Measurements from ENCODE around the gene MRPS34.
"Not testable (repeated sequence)": the region's sequence is repeated elsewhere in the genome, so short reads cannot be mapped to it uniquely, and the experiment has no call there.

Gene MRPS34

DNA sequence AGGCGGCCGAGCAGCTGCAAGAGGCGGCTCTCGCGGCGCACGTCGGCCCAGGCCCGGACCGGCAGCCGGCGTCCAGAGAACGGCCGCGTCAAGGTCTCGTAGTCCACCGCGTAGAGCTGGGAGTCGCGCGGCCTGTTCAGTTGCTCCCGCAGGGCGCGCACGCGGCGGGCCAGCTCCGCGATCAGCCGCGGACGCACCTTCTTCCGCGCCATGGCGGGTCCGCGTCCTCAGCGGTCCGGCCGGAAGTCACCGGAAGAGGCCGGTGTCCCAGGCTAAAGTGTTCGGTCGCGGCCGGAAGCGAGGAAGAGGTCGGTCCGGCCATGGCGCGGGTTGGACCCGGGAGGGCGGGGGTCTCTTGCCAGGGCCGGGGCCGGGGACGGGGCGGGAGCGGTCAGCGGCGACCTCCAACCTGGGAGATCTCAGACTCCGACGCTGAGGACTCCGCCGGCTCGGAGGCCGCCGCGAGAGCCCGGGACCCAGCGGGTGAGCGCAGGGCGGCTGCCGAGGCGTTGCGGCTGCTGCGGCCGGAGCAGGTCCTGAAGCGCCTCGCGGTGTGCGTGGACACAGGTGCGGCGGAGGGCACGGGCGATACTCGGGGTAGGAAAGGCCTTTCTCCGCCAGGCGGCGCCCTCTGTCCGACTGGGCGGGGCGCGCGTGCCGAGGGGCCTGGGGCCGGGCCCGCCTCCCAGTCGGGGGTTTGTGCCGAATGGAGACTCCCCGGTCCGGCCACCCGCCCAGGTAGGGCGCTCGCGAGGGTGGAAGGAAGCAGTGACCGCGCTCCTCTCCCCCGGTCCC lies at the start of gene MRPS34:
MRPS34 (minus strand) TSS at position 227 of the 795 bp plus-strand sequence; CDS start at position 212, 15 bp downstream.
- DNase-seq (ENCODE audit: low spot score) = peak; percentile 80

DNA sequence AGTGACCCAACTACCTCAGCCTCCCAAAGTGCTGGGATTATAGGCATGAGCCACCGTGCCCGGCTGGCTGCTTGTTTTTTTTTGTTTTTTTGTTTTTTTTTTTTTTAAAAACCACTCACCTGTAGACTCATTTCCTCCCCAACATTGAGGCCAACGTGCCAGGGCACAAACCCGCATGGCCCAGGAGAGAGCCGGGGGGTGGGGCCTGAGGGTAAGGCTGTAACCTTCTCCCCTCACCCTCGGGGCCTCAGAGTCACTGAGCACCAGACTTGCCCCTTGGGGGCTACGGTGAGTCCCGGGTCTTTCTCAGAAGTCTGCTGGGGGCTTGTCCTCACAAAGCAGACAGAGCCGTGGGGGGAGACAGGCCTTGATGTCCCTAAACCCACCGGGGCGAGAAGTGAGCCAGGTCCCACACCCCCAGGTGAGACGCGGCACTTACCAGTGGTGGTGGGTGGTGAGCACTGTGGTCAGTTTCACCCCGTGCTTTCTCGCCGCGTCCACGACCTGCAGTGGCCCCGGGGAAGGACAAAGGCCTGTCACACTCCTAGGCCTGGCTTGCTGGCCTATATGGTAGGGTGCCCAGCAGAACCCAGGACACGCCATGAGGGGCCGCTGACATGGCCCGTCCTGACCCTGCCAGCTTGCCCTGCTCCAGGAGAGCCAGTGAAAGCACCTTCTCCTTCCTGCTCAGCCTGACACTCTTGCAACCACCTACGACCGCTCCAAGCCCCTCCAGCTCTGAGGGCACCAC lies 49.1 kb upstream of the MRPS34 start:
- no peak for DNase-seq (ENCODE audit: low spot score)

- DNase-seq (ENCODE audit: low spot score) = no peak
These were observed 48.0 kb upstream of the MRPS34 start for GRCh38 chr16:1820946-1821290.

- no peak for DNase-seq (ENCODE audit: low spot score)
These were observed 47.4 kb upstream of the MRPS34 start for GRCh38 chr16:1820096-1820945.

DNA sequence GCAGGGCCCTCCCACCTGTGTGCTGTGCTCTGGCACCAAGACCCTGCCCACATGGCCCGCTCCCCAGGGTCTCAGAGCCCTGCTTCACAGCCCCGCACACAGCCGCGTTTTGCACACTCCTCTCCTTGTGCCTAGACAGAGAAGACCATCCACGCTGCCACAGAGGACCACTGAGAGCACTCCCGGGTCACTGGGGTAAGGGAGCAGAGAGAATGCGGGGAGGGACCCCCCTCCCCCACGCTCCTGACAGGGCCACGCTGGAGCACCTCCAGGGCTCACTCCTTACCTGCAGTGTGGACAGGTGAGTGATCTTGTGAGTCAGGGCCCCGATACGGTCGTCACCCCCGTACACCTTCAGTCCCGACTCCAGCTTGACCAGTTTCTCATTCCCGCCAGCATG lies 46.7 kb upstream of the MRPS34 start:
- no peak for DNase-seq (ENCODE audit: low spot score)

DNA sequence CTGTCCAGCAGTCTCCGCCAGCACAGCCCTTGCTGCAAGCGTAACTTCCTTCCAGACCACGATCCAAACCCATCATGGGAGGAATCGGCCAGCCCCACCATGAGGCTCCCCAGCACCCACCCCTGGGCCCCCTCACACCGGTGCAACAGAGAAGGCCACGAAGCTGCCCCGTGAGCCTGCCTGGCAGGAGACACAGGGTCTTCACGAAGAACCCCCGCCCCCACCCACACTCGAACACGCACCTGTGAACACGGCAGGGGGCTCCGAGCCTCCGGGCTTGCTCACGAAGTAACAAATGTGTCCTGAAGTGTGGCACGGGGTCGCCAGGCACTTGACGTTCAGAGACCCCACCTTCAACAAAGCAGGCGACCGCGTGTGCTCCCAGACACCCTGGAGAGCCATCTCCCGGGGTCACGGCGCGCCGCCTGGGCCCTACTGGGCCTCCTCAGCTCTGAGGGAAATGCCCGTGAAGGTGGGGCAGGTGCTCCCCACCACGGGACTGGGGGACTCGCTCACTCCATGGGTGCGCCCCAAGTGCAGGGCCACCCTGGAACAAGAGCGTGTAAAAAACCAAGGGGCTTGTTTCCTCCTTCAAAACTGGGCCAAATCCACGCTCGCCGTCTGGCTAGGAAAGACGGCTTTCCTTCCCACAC lies 46.1 kb upstream of the MRPS34 start:
- DNase-seq (ENCODE audit: low spot score) = no peak

GRCh38 chr16:1818204-1818872 lies 45.4 kb upstream of the MRPS34 start:
- no peak for DNase-seq (ENCODE audit: low spot score)

- no peak for DNase-seq (ENCODE audit: low spot score)
These were observed 44.8 kb upstream of the MRPS34 start for GRCh38 chr16:1817716-1818115.

GRCh38 chr16:1817276-1817589 lies 44.3 kb upstream of the MRPS34 start:
- DNase-seq (ENCODE audit: low spot score) = no peak

- no peak for DNase-seq (ENCODE audit: low spot score)
These were observed 43.7 kb upstream of the MRPS34 start for GRCh38 chr16:1816396-1817275.

DNA sequence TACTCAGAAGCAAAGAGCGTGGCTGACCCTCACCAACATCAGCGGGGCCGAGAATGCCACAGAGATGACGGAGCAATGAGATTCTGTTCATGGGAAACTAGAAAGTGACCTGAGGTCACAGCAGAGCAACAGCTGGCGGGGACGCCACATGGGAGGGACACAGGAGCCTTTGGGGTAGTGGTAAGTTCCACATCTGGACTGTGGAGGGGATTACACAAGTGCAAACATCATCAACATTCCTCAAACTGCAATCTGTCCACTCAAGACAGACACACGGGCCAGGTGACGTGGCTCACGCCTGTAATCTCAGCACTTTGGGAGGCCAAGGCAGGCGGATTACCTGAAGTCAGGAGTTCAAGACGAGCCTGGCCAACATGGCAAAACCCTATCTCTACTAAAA lies 42.5 kb upstream of the MRPS34 start:
- DNase-seq (ENCODE audit: low spot score) = no peak

DNA sequence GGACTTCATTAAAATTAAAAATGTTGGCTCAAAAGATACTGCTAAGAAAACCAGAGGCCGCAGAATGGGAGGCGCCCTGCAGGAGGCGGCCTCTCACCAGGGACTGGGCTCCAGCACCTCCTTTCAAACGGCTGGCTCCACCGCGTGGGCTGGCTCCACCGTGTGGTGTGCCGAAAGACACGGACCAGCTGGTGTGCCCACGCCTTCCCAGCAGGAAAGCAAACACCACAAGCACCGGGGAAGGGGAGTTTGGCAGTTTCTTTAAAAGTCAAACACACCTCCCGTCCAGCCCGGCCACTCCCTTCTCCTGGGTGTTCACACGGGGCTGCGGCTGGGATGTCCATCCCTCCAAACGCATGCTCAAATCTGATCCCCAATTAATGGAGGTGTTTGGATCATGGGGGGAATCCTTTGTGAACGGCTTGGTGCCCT lies 39.8 kb upstream of the MRPS34 start:
- peak; percentile 74 for DNase-seq (ENCODE audit: low spot score)

DNA sequence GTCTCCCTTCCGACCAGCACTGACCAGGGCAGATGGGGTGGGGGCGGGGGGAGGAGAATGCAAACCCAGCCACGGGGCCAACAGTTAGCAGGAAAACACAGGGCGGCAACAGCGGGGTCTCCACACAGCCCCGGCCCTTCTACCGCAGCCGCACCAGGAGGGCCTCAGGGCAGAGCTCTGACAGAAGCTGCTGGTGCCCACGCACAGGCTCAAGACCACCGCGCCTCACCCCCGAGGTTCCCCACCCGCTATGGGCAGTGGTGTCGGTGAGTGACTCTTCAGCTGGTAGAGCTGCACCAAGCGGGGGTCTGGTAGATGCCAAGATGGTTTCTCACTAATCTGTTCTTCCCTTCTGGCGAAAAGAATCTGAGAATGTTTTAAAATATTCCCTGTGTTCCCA lies 37.6 kb upstream of the MRPS34 start:
- DNase-seq (ENCODE audit: low spot score) = no peak

GRCh38 chr16:1810106-1810505 lies 37.2 kb upstream of the MRPS34 start:
- DNase-seq (ENCODE audit: low spot score) = no peak

DNA sequence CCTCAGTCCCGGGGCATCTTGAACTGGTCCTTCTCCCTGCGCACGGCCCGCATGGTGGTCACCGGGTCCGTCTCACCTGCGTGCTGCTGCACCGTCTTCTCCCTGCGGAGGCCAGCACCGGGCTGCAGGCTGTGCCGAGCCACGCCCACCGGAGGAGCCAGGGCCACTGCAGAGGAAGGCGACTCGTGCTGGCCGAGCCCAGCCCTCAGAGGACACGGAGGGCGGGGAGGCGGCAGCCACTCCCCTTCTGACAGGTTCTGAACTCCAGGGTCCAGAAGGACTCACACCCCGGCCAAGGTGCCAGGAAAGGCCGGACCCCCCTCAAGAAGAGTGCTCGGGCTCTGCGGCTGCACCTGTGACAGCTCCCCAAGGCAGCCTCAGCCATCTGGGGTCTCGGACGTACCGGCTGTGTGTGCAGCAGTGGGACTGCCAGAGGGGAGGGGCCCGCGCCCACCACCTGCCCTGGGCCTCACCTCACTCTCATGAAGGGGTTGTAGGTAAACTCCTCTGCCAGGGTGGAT lies 36.4 kb upstream of the MRPS34 start:
- no peak for DNase-seq (ENCODE audit: low spot score)

- DNase-seq (ENCODE audit: low spot score) = no peak
These were observed 35.8 kb upstream of the MRPS34 start for GRCh38 chr16:1808691-1809090.

DNA sequence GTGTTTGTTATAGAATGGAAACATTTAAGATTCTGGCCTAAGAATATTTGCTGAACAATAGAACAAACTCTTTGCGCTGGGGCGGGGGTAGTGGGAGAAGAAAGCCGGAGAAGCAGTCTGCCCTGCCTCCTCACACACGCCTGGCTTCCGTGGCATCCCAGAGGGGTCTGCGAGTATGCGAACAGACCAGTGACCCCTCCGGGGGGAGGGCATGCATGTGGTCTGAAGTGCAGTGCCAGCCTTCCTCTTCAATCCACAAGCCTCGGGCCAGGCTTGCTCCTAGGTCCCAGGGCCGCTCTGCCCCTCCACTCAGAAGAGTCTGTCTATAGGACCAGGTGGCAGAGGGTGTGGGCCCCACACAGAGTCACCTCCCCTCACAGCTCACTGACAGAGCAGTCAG lies 34.7 kb upstream of the MRPS34 start:
- no peak for DNase-seq (ENCODE audit: low spot score)

- DNase-seq (ENCODE audit: low spot score) = no peak
These were observed 27.8 kb upstream of the MRPS34 start for GRCh38 chr16:1800701-1801100.

DNA sequence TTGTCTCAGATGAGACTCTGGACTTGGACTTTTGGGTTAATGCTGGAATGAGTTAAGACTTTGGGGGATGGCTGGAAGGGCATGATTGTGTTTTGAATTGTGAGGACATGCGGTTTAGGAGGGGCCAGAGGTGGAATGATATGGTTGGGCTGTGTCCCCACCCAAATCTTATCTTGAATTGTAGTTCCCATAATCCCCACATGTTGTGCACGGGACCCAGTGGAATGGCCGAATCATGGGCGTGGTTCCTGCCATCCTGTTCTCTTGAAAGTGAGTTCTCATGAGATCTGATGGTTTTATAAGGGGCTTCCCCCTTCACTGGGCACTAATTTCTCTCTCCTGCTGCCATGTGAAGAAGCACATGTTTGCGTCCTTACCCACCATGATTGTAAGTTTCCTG lies 26.3 kb upstream of the MRPS34 start:
- DNase-seq (ENCODE audit: low spot score) = not testable (repeated sequence)

GRCh38 chr16:1794908-1795666 lies 22.2 kb upstream of the MRPS34 start:
- no peak for DNase-seq (ENCODE audit: low spot score)

All from SW480 (cell line).